Brain microvascular endothelial cell (primary cell): ENCODE results near the gene CDH4.
A peak's percentile ranks its signal among the peaks of the same experiment; 100 is the strongest.

Source experiments
- DNase-seq: peaks from one replicate; pipeline ENCODE4 v3.0.0-alpha.2; 2020
- H3K27ac ChIP-seq: fragments of 250-450 bp; sonication (Bioruptor Pico); 2 replicates; pipeline ENCODE4 v1.5.1; 2020; ENCODE audit warnings: mild to moderate bottlenecking, moderate library complexity
- H3K27me3 ChIP-seq: fragments of 250-450 bp; sonication (Bioruptor Pico); replicated peaks from 2 replicates; pipeline ENCODE4 v1.5.1; 2020; ENCODE audit warnings: mild to moderate bottlenecking
- H3K36me3 ChIP-seq: fragments of 250-450 bp; sonication (Bioruptor Pico); replicated peaks from 2 replicates; pipeline ENCODE4 v1.5.1; 2020; ENCODE audit warnings: mild to moderate bottlenecking
- H3K4me3 ChIP-seq: 2 replicates; pipeline ENCODE4 v1.5.1; 2011; ENCODE audit warnings: low read depth, mild to moderate bottlenecking, control low read depth, low read length, moderate library complexity
- CTCF ChIP-seq: IDR thresholded peaks from 2 replicates; pipeline ENCODE4 v1.5.1; 2011; ENCODE audit warnings: low read depth, mild to moderate bottlenecking, moderate library complexity, low read length, control low read depth, inconsistent platforms; ENCODE audit errors: missing control alignments
- in situ Hi-C: cut with HindIII; loops from 2 replicates; pipeline ENCODE4 v1.10.0; 2017; ENCODE audit warnings: low sequenced_read_pairs, low pct_ligation_motif_present

CDH4 gene

GRCh38 chr20:61924211-61924857, 672.3 kb downstream of the CDH4 start:
- Histone ChIP-seq H3K36me3 (no peaks in the 10 kb centered on the region), H3K27me3 (no peaks in the 10 kb centered on the region), H3K27ac (no peak overlapping the region), H3K4me3 (no peak overlapping the region)
- in situ Hi-C loops: no loop called here
- DNase-seq: no peak
- no peak for TF ChIP-seq CTCF

- no peak for DNase-seq
- H3K36me3 ChIP-seq: no peaks in the 10 kb centered on the region
- peak overlapping the region; percentile 72 for H3K27ac ChIP-seq
- TF ChIP-seq CTCF: no peak
- in situ Hi-C loops: no loop called here
- no peaks in the 10 kb centered on the region for H3K27me3 ChIP-seq
- H3K4me3 ChIP-seq: no peak overlapping the region
Measured at GRCh38 chr20:61924858-61925554, 672.9 kb downstream of the CDH4 start.

- in situ Hi-C loops: no loop called here
- peak; percentile 79 for DNase-seq
- H3K4me3 ChIP-seq: peak overlapping the region; percentile 12
Measured at GRCh38 chr20:61925555-61926252, 673.6 kb downstream of the CDH4 start.

GRCh38 chr20:61926253-61926613, 674.2 kb downstream of the CDH4 start:
- Histone ChIP-seq H3K36me3 (no peaks in the 10 kb centered on the region), H3K27me3 (no peaks in the 10 kb centered on the region), H3K27ac (peak overlapping the region; percentile 72), H3K4me3 (no peak overlapping the region)
- DNase-seq: no peak
- in situ Hi-C loops: no loop called here
- TF ChIP-seq CTCF: no peak

More at GRCh38 chr20:61925555-61926252, 673.6 kb downstream of the CDH4 start:
- H3K27ac ChIP-seq: peak overlapping the region; percentile 72
- no peaks in the 10 kb centered on the region for H3K27me3 ChIP-seq
- no peaks in the 10 kb centered on the region for H3K36me3 ChIP-seq
- no peak for TF ChIP-seq CTCF

GRCh38 chr20:61926796-61927192, 674.7 kb downstream of the CDH4 start:
- in situ Hi-C loops: no loop called here
- DNase-seq: no peak
- no peak for TF ChIP-seq CTCF
- H3K27me3 ChIP-seq: no peaks in the 10 kb centered on the region
- no peak overlapping the region for H3K27ac ChIP-seq
- H3K36me3 ChIP-seq: no peaks in the 10 kb centered on the region
- H3K4me3 ChIP-seq: no peak overlapping the region
